ENCODE measurements around the gene GCA.

DNA sequence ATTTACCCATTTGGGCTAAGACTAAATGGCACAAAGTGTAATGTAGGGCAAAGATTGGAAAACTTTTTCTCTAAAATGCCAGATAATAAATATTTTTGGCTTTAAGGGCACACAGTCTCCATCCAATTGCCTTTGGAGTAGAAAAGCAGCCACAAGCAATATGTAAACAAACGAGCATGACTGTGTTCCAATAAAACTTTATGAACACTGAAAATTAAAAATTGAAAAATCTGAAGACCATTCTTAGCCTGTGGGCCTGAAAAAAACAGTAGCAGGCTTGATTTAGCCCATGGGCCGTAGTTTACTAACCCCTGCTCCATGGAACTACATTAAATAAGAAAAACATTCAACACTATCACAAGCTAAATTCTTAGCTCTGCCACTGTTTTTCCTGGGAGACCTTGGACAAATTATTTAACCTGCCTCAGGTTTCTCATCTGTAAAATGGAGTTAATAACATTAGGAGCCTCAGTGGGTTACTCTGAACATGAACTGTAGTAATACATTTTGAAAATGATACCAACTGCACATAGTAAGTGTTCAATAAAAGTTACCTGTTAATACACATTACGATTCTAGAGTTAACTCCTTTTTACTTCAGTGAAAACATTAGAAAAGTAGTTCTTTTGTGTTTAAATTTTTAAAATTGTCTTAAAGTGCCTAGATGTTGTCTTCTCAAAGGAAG, 26.7 kb upstream of the GCA start:
- TF ChIP-seq, protein P1, sequence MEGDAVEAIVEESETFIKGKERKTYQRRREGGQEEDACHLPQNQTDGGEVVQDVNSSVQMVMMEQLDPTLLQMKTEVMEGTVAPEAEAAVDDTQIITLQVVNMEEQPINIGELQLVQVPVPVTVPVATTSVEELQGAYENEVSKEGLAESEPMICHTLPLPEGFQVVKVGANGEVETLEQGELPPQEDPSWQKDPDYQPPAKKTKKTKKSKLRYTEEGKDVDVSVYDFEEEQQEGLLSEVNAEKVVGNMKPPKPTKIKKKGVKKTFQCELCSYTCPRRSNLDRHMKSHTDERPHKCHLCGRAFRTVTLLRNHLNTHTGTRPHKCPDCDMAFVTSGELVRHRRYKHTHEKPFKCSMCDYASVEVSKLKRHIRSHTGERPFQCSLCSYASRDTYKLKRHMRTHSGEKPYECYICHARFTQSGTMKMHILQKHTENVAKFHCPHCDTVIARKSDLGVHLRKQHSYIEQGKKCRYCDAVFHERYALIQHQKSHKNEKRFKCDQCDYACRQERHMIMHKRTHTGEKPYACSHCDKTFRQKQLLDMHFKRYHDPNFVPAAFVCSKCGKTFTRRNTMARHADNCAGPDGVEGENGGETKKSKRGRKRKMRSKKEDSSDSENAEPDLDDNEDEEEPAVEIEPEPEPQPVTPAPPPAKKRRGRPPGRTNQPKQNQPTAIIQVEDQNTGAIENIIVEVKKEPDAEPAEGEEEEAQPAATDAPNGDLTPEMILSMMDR (IDR thresholded peaks at IDR 0.05; ENCODE audit: low read depth, low read length, missing input control) = no peak
- TF ChIP-seq GABPA (IDR thresholded peaks at IDR 0.05 in 1 of 2, conservative IDR thresholded peaks at IDR 0.05 in 1 of 2) = no peak
- no peak for TF ChIP-seq RAD21 (IDR thresholded peaks at IDR 0.05)

Measured in liver (tissue), 3 donors.